Activated CD4-positive, alpha-beta T cell treated with anti-CD3 and anti-CD28 coated beads, Interleukin-2, Interleukin-6, amounts not matched to agents 100 ng/mL and 50 ng/mL, durations not matched to agents 16 hours and 8 hours (primary cell): Measurements from ENCODE around the gene P2RY1.
"Not testable (repeated sequence)": the region's sequence is repeated elsewhere in the genome, so short reads cannot be mapped to it uniquely, and the experiment has no call there.

Experiments
- DNase-seq: peaks from one replicate; pipeline ENCODE4 v3.0.0-alpha.2; 2020

The P2RY1 gene

GRCh38 chr3:152839511-152839910 lies 4.6 kb downstream of the P2RY1 start:
- DNase-seq = no peak

GRCh38 chr3:152841131-152841530 lies 6.2 kb downstream of the P2RY1 start:
- no peak for DNase-seq

- DNase-seq = no peak
Observed at GRCh38 chr3:152842413-152842812, 7.5 kb downstream of the P2RY1 start.

- no peak for DNase-seq
Observed at GRCh38 chr3:152843955-152844354, 9.0 kb downstream of the P2RY1 start.

GRCh38 chr3:152846572-152847202 lies 11.8 kb downstream of the P2RY1 start:
- DNase-seq = not testable (repeated sequence)

- not testable (repeated sequence) for DNase-seq
Observed at GRCh38 chr3:152847599-152847998, 12.7 kb downstream of the P2RY1 start.

GRCh38 chr3:152849996-152850578 lies 15.2 kb downstream of the P2RY1 start:
- no peak for DNase-seq

- no peak for DNase-seq
Observed at GRCh38 chr3:152853196-152853595, 18.3 kb downstream of the P2RY1 start.

- no peak for DNase-seq
Observed at GRCh38 chr3:152857082-152857481, 22.2 kb downstream of the P2RY1 start.

- no peak for DNase-seq
Observed at GRCh38 chr3:152858170-152858800, 23.4 kb downstream of the P2RY1 start.

GRCh38 chr3:152860736-152861135 lies 25.8 kb downstream of the P2RY1 start:
- no peak for DNase-seq

- DNase-seq = no peak
Observed at GRCh38 chr3:152865668-152866245, 30.8 kb downstream of the P2RY1 start.

GRCh38 chr3:152870027-152870426 lies 35.1 kb downstream of the P2RY1 start:
- no peak for DNase-seq

- not testable (repeated sequence) for DNase-seq
Observed at GRCh38 chr3:152873314-152873713, 38.4 kb downstream of the P2RY1 start.

GRCh38 chr3:152874896-152875749 lies 40.2 kb downstream of the P2RY1 start:
- no peak for DNase-seq

GRCh38 chr3:152879130-152879789 lies 44.3 kb downstream of the P2RY1 start:
- no peak for DNase-seq

GRCh38 chr3:152879790-152880174 lies 44.9 kb downstream of the P2RY1 start:
- DNase-seq = no peak

- no peak for DNase-seq
Observed at GRCh38 chr3:152885076-152885475, 50.1 kb downstream of the P2RY1 start.
